HG03060 (cell line): ENCODE data around the gene IER3IP1.
"Not testable (repeated sequence)": the region's sequence is repeated elsewhere in the genome, so short reads cannot be mapped to it uniquely, and the experiment has no call there.

ENCODE experiments used
- ATAC-seq: cut with Tn5 transposase; IDR thresholded peaks from one replicate; pipeline ENCODE4 v1.9.1; 2021; ENCODE audit warnings: low read depth, moderate number of reproducible peaks; ENCODE audit not compliant: unreplicated experiment

The IER3IP1 gene, protein sequence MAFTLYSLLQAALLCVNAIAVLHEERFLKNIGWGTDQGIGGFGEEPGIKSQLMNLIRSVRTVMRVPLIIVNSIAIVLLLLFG

DNA sequence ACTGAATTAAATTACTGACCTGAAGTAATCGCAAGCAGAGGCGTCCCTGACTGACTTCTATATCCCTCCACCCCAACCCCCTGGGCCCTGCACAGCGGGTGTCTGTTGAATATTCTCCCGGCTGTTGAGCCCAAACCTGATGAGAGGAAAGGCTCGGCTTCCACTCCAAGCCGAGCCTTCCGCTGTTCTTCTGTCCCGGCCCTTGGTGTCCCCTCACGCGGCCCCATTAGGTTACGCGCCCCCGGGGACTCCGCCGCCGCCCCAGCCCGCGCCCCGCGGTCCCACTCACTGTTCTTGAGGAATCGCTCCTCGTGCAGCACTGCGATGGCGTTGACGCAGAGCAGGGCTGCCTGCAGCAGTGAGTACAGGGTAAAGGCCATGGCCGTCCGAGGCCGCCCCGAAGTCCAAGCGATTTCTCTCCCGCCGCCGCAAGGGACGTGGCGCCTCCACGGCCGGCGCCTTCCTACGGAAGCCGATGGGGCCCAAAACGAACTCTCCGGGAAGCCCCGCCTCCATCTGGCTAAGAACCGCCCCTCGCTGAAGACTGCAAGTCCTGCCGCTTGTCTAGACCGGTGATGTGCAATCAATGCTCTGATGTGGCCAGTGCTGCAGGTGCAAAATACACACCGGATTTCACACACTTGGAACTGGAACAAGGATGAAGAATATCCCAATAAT is at the start of gene IER3IP1:
IER3IP1 (minus strand) TSS at position 467 of the 678 bp plus-strand sequence; CDS start at position 380, 87 bp downstream.
- no peak for ATAC-seq

DNA sequence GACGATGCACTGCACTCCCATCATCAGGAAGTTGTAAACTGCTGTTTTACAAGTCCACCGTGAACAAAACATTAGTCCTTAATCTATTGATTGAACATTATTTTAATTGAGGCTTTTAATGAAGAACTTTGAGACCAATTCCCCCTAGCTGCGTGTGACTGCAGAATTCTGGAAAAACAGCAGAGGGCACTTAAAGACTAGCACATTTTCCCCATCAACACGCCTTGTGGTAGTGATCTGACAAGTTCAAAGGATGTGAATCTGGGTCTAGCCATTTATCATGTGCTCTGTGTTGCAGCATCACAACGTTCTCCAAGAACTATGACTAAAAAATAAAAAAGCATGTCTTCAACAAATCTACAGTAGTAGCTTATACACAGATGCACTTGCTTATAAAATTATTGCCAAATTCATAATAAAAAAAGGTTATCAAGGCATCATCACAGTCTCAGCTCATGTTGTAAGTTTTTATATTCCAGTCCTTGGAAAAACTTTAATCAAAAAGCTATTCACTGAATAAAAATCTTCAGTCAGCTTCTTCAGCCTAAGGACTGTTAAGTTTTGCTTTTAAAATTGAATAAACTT is 39.5 kb upstream of the IER3IP1 start:
- no peak for ATAC-seq

DNA sequence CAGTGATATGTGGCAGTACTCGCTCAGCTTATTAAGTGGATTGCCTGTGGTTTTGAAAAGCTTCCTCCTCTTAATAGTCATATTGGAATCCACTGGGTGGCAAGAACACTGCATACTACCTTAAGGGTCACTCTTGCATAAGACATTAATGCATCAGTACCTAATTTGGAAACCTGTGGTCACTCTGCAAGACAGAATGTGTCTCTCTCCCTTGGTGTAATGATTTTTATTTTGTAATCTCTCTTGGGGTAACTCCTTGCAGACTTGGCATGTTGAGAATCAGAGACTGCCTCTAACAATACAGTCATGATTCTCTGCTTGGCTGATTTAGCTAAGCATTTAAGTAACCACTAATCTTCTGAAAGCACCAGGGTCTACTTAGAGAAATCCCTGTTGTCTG is 33.0 kb upstream of the IER3IP1 start:
- ATAC-seq = no peak

DNA sequence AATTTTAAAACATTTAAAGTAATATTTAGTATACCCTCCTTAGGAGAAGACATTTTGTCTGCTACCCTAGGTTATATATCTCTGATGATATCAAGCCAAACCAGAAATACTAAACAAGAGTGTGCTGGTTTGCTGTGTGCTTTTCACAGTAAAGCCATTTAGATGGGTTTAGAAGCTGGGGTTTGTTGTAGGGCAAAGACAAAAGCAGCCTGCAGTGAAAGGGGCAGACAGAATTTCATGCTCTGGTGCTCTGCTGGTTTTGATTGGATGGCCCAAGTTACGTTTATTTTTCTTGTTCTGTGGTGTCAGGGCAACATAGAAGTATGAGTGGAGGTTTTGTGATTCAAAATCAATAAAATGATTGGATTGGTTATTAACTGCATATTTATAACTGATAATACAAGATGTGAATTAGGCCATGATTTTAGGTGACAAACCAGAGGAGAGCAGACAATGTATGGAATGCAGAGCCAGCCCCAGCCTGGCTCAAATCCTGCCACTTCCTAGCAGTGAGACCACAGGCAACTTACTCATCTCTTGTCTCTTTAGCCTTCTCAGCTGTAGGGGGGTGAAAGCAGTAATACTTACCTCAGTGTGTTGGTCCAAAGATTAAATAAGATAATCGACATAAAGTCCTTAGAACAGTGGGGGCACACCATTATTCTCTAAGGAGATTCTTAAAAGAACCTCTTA is 30.9 kb upstream of the IER3IP1 start:
- no peak for ATAC-seq

DNA sequence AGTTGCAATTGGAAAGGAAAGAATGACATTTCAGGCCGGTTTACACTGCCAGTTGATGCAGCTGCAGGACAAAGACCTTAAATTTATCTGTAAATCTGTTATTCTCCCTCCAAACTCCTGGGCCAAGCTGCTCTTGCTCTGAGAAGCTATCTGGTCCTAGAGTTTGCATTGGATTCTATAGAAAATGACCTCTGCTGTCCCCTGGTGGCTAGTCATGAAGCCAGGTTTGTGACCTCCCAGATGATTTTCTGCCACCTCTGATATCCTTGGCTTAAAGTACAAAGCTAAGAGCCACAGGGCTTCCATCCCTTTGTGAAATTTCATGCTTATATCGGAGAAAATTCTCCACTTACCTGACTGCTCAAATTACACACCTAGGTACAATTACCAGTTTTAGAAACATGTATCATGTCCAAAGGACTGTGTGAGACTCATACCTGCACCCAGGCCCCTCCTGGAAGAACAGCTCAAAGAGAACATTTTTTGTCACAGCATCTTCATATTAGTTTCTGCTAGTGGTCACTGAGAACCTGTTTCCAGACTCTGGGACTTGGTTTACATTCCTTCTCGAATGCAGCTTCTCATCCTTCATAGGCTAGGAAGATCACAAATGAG is 28.9 kb upstream of the IER3IP1 start:
- no peak for ATAC-seq

DNA sequence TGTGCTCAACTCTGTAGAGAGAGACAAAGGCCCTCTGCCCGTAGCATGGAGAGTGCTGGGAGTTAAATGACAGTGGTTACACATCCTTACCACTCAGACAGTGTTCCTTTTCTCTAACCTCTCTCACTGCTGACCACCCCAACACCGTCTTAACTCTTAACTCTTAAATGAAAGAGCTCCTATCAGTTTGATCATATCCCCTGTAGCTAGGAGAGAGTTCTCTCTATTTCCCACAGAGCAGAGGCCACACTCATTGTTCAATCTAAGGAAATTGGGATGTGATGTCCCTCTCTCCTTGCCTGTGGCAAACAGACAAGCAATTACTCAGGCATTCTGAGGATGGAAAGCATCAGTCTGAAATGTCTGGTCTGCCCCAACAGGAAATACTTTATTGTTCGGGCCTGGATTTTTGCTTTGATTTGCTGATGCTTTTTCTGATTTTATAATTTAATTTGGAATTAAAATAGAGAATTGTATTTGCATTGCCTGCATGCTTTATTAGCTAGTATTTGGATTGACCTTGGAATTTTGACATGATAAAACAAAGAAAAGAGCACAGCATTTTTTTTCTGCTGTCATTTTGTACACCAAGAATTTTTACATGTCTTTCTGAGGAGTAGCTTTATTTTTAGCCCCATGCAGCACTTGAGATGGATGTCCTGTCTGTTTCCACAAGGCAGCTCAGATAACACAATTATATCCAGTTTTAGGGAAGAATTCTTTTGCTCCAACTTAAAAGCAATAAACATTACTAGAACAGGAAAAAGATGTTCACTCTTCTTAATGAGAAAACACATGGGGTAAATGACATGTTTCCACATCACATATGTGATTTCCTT is 27.7 kb upstream of the IER3IP1 start:
- ATAC-seq = no peak

DNA sequence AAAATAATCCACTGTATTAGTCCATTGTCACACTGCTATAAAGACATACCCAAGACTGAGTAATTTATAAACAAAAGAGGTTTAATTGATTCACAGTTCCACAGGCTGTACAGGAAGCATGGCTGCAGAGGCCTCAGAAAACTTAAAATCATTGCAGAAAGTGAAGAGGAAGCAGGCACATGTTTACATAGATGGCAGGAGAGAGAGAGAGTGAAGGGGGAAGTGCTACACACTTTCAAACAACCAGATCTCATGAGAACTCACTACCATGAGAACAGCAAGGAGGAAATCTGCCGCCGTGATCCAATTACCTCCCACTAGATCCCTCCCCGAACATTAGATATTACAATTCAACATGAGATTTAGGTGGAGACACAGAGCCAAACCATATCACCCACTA is 19.8 kb upstream of the IER3IP1 start:
- not testable (repeated sequence) for ATAC-seq

DNA sequence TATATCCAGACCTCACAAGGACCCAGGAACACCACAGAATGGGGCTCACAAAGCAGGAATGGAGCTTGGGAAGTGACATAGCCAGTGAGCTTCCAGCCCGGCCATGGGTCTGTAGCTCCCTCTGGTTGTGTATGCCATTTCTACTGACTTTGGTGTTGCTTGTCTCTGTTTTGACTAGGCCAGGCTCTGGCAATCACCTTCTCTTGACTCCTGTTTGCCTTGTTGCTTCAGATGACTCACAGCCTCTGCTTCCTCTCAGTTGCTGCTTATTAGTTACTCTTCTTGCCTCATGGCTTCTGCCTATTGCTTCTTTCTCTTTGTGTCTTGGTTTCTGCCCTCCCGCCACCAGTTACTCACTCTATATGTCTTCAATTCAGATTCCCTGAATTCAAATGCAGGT is 15.8 kb upstream of the IER3IP1 start:
- ATAC-seq = no peak

DNA sequence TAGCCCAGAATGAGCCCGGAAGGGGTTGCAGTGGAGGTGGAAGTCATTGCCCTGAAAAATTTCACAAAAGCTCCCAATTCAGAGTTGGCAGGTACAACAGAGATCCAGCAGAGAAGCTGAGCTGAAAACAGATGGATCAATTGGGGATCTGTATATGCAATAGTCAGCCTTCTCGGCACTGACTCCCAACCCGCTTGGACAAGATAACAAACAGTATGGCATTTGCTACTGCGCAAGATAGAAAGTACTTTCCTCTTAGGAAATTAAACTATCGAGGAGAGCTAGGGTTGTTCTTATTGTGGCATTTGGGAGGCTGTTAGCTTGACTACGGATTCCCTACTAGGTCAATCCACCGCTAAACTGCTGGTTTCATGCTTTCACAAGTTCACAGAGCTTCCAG is 11.6 kb upstream of the IER3IP1 start:
- ATAC-seq = no peak

DNA sequence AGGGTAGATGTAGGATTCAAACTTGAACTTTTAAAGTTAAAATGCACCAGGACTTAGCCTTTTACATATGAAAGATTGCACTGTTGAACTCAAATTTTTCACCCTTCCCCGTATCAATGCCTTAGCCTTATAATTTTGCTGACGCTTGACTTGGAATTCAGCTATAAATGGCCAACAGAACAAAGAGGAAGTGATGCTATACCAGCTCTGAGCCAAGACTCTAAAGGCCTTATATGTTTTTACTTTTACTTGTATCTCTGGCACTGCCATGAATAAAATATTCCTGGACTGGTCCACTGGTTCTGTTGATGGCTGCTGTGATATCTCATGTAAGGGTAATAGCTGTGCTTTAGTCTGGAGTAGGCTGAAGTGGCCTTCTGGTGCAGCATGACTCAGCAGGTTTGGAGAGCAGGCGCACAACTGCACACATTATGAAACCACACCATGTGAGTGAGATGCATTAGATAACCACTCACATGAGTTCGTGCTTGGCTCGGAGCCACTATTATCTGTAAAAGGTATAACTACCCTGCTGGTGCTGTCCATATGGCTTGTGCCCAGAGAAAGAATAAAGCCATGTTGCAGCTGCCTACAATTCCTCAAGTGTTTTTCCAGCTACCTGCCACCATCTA is 8.4 kb upstream of the IER3IP1 start:
- no peak for ATAC-seq

DNA sequence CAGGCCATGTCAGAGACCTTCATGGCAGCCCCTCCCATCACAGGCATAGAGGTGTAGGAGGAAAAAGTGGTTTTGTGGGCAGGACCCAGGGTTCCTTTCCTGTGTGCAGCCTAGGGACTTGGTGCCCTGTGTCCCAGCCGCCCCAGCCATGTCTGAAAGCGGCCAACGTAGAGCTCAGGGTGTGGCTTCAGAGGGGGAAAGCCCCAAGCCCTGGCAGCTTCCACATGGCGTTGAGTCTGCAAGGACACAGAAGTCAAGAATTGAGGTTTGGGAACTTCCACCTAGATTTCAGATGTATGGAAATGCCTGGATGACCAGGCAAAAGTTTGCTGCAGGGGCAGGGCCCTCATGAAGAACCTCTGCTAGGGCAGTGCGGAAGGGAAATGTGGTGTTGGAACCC is 6.0 kb upstream of the IER3IP1 start:
- ATAC-seq = not testable (repeated sequence)

DNA sequence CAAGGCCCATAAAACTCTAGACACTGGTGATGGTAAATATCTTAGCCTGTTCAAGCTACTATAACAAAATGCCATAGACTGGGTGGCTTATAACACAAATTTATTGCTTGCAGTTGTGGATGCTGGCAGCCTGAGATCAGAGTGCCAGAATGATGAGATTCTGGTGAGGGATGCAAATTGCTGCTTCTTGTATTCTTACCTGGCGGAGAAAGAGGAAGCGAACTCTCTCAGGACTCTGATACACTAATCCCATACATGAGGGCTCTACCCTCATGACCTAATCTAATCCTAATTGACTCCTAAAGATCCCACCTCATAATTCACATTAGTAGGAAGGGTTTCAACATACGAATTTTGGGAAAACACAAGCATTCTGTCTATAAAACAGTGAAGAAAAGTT is 4.6 kb upstream of the IER3IP1 start:
- no peak for ATAC-seq

DNA sequence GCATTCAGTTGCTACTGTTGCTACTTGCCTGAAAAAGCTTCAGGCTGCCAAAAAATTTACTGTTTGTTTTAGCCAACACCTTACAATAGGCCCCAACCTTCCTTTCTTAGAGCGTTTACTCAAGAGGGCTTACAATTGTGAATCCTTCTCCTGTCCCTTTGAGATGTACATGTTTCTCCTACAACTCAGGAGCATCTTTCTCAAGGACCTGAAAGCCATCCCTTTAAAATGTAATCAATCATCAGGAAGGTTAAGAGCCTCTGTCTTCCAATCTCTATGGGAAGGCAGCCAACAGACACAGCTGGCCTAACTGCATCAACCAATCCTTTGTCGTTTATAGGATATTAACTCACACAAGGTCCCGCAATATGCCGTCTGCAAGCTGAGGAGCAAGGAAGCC is 3.4 kb upstream of the IER3IP1 start:
- no peak for ATAC-seq

DNA sequence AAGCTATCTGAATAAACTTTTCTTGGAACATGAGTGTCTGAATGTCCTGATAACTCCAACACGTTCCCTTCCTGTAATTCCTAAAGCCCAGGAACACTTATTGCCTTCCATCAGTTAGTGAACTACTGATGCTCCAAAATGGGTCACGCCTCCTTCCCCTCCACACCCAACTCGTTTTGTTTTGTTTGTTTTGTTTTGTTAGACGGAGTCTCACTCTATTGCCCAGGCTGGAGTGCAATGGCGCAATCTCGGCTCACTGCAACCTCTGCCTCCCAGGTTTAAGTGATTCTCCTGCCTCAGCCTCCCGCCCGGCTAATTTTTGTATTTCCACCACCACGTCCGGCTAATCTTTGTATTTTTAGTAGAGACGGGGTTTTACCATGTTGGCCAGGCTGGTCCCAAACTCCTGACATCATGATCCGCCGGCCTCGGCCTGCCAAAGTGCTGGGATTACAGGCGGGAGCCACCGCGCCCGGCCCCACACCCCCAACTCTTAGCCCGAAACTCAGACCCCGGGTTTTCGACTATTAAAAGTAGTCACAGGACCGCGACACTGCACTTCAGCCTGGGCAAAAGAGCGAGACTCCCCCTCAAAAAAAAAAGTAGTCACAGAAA is 774 bp downstream of the IER3IP1 start:
- ATAC-seq = no peak

DNA sequence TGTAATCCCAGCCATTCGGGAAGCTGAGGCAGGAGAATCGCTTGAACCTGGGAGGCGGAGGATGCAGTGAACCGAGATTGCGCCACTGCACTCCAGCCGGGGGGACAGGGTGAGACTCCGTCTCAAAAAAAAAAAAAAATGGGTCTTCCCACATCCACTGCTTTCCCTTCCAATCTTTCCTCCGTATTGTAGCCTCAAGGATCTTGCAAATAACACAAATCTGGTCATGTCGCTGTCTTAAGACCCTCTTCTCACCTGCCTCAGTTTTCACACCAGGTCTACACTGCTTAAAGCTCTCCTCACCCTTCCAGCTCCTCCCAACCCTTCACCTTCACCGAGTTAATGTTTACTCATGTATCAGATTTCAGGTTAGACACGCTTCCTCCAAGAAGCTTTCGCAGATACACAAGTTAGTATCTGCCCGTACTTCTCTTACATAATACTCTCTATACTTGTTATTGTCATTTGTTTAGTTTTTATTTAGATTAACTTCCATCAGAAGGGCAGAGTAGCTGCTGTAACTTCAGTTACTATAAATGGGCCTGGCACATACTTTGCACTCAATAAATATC is 1.5 kb downstream of the IER3IP1 start:
- no peak for ATAC-seq

DNA sequence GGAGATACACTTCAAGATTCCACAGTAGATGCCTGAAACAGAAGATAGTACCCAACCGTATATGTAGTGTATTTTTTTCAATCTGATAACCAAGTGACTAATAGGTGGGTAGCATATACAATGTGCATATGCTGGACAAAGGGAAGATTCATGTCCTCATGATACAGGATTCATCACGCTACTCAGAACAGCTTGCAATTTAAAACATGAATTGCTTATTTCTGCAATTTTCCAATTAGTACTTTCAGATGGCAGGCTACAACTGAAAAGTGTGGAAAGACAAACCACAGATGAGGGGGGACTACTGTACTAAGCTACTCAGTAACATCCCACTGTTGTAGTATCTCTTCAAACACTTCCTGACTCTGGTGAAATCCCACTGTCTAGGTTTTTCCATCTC is 3.7 kb downstream of the IER3IP1 start:
- no peak for ATAC-seq

DNA sequence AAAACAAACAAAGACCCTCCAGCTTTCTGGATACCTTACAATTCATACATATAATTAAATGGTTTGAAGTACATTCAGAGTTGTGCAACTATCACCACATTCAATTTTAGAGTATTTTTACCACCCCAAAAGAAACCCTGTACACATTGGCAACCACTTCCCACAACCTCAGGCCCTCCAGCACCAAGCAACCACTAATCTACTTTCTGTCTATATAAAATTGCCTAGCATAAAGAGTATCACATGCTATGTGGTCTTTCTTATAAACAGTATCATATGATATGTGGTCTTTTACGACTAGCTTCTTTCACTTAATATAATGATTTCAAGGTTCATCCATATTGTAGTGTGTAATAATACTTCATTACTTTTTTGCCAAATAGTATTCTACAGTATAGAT is 7.3 kb downstream of the IER3IP1 start:
- ATAC-seq = no peak

DNA sequence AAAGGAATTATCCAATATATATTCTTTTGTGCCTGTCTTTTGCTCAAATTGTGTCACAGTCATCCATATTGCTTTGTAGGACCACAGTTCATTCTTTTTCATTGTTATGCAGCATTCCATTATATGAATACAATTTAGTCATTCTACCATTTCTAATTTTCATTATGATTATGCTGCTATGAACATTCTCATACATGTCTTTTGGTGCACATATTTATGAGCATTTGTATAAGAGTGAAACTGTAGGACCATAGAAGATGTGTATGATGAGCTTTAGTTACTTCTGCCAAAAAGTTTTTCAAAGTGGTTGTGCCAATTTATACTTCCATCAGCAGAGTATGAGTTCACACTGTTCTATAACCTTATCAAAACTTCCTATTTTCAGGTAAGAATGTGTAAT is 7.7 kb downstream of the IER3IP1 start:
- no peak for ATAC-seq

DNA sequence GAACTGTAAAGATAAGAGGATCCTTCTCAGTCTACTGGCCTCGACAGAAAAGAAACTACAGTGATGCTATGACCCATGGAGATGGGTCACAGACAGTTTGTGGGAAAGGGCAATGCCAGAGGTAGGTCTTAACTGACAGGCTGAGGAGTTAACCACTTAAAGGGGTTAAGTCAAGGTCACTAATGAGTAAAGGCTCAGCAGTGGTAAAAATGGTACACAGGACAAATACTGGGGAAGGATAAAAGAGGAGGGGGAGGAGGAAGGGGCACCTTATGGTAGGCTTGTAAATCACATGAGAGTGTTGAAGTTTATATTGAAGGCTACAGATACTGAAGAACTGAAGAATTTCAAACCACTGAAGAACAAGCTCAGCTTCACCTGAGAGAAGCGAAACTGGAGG is 9.9 kb downstream of the IER3IP1 start:
- no peak for ATAC-seq
